WTC11 (cell line): ENCODE results near the gene SHKBP1. TPM values are rescaled to one million over a fixed set of nuclear protein-coding genes. Genes with fewer than 3 reads are reported as not detected.

Experiments used
- ATAC-seq: fragments of 200-7000 bp; cut with Tn5 transposase; 2 replicates; pipeline ENCODE4 v1.10.0; 2021; ENCODE audit warnings: mild to moderate bottlenecking, moderate library complexity
- CTCF ChIA-PET: fragments of 300-600 bp; sonication (Branson Sonifier 250); formaldehyde crosslinking; loops from one replicate; lab custom pipeline; 2021; ENCODE audit warnings: antibody characterized with exemption; lab: Charles Lee
- POLR2A ChIA-PET: fragments of 350-600 bp; sonication (Branson Sonifier 250); formaldehyde crosslinking; loops from one replicate; lab custom pipeline; 2021; ENCODE audit warnings: antibody characterized with exemption; lab: Charles Lee
- DNase-seq: peaks from one replicate; pipeline ENCODE4 v3.0.0; 2021; ENCODE audit warnings: low spot score
- H3K27ac Mint-ChIP-seq: 2 replicates; pipeline ENCODE4 v1.8.0; 2021; ENCODE audit warnings: mixed read lengths
- H3K27me3 Mint-ChIP-seq: 2 replicates; pipeline ENCODE4 v1.8.0; 2021; ENCODE audit warnings: low read depth, mild to moderate bottlenecking, moderate library complexity, mixed read lengths
- H3K36me3 Mint-ChIP-seq: 2 replicates; pipeline ENCODE4 v1.8.0; 2021; ENCODE audit warnings: mixed read lengths
- H3K4me1 Mint-ChIP-seq: 2 replicates; pipeline ENCODE4 v1.8.0; 2022; ENCODE audit warnings: mixed read lengths
- H3K4me3 Mint-ChIP-seq: 2 replicates; pipeline ENCODE4 v1.8.0; 2021; ENCODE audit warnings: mild to moderate bottlenecking, moderate library complexity, mixed read lengths
- H3K9me3 Mint-ChIP-seq: 2 replicates; pipeline ENCODE4 v1.8.0; 2021; ENCODE audit warnings: mixed read lengths
- ATF2 ChIP-seq: sonication (generic); formaldehyde crosslinking; IDR thresholded peaks from 2 replicates; pipeline ENCODE4 v1.8.1; 2022; ENCODE audit warnings: low read depth, missing genetic modification reagents, borderline replicate concordance
- EMX1 ChIP-seq: fragments of 250-450 bp; sonication (Bioruptor Pico); IDR thresholded peaks from 2 replicates; pipeline ENCODE4 v1.8.0; 2021; ENCODE audit warnings: mild to moderate bottlenecking
- FOXJ3 ChIP-seq: sonication (generic); formaldehyde crosslinking; IDR thresholded peaks from 2 replicates; pipeline ENCODE4 v1.9.0; 2021; ENCODE audit warnings: missing genetic modification reagents, mild to moderate bottlenecking, borderline replicate concordance
- GRHL2 ChIP-seq: fragments of 250-450 bp; sonication (Bioruptor Pico); IDR thresholded peaks from 2 replicates; pipeline ENCODE4 v1.8.0; 2022; ENCODE audit warnings: mild to moderate bottlenecking, moderate library complexity; ENCODE audit not compliant: insufficient replicate concordance, severe bottlenecking
- NFYB ChIP-seq: sonication (generic); formaldehyde crosslinking; conservative IDR thresholded peaks from 2 replicates; pipeline ENCODE4 v1.8.0; 2022; ENCODE audit warnings: low read depth, missing genetic modification reagents
- PREB ChIP-seq: sonication (generic); formaldehyde crosslinking; IDR thresholded peaks from 2 replicates; pipeline ENCODE4 v1.8.1; 2022; ENCODE audit warnings: mild to moderate bottlenecking, missing genetic modification reagents, moderate library complexity, borderline replicate concordance
- RELA ChIP-seq: sonication (generic); formaldehyde crosslinking; IDR thresholded peaks from 2 replicates; pipeline ENCODE4 v1.8.1; 2022; ENCODE audit warnings: missing genetic modification reagents, mild to moderate bottlenecking, borderline replicate concordance
- RORB ChIP-seq: fragments of 250-450 bp; sonication (Bioruptor Pico); IDR thresholded peaks from 2 replicates; pipeline ENCODE4 v1.9.0; 2021; ENCODE audit warnings: mild to moderate bottlenecking
- SOX15 ChIP-seq: fragments of 250-450 bp; sonication (Bioruptor Pico); IDR thresholded peaks from 2 replicates; pipeline ENCODE4 v1.9.0; 2021; ENCODE audit warnings: mild to moderate bottlenecking
- TEAD4 ChIP-seq: sonication (generic); formaldehyde crosslinking; IDR thresholded peaks from 2 replicates; pipeline ENCODE4 v1.8.0; 2022; ENCODE audit warnings: mild to moderate bottlenecking, missing genetic modification reagents
- ZNF219 ChIP-seq: sonication (generic); formaldehyde crosslinking; IDR thresholded peaks from 2 replicates; pipeline ENCODE4 v1.8.0; 2023; ENCODE audit warnings: missing genetic modification reagents, mild to moderate bottlenecking, borderline replicate concordance
- ZNF263 ChIP-seq: sonication (generic); formaldehyde crosslinking; IDR thresholded peaks from 2 replicates; pipeline ENCODE4 v1.8.1; 2022; ENCODE audit warnings: low read depth, mild to moderate bottlenecking, moderate library complexity, missing genetic modification reagents
- ZNF317 ChIP-seq: sonication (generic); formaldehyde crosslinking; IDR thresholded peaks from 2 replicates; pipeline ENCODE4 v1.8.1; 2023; ENCODE audit warnings: low read depth, mild to moderate bottlenecking, moderate library complexity, missing genetic modification reagents, borderline replicate concordance
- ZNF416 ChIP-seq: fragments of 250-450 bp; sonication (Bioruptor Pico); IDR thresholded peaks from 2 replicates; pipeline ENCODE4 v1.9.0; 2021; ENCODE audit warnings: mild to moderate bottlenecking, inconsistent platforms
- ZNF423 ChIP-seq: fragments of 250-450 bp; sonication (Bioruptor Pico); IDR thresholded peaks from 2 replicates; pipeline ENCODE4 v2.1.2; 2022; ENCODE audit warnings: mild to moderate bottlenecking, moderate library complexity
- total RNA-seq: library from RNA; stranded (reverse); gene quantifications from 3 replicates; pipeline ENCODE4 v1.2.3, GENCODE V29; 2021
- TF ChIP-seq, protein P1 (sequence below): fragments of 250-450 bp; sonication (Bioruptor Pico); IDR thresholded peaks from 2 replicates; pipeline ENCODE4 v1.9.0; 2021; ENCODE audit warnings: mild to moderate bottlenecking, borderline replicate concordance
- TF ChIP-seq, protein P2 (sequence below): sonication (generic); formaldehyde crosslinking; IDR thresholded peaks from 2 replicates; pipeline ENCODE4 v1.8.0; 2022; ENCODE audit warnings: mild to moderate bottlenecking, missing genetic modification reagents
- TF ChIP-seq, protein P3 (sequence below): fragments of 250-450 bp; sonication (Bioruptor Pico); IDR thresholded peaks from 2 replicates; pipeline ENCODE4 v1.9.0; 2021; ENCODE audit warnings: moderate library complexity, mild to moderate bottlenecking, inconsistent platforms, borderline replicate concordance

The SHKBP1 gene
- total RNA-seq, 1 experiment from 2014 or later, result 71.7 TPM

- no peak for TF ChIP-seq ZNF219 (CRISPR knock-in tag)
- no peak for TF ChIP-seq ZNF263
- TF ChIP-seq RELA (CRISPR knock-in tag), result no peak
These were observed 48.6 kb upstream of the SHKBP1 start (continued) for GRCh38 chr19:40528078-40528477.

- no peak for ATAC-seq
- H3K36me3 Mint-ChIP-seq, result no peaks in the 10 kb centered on the region
- TF ChIP-seq SOX15 (CRISPR knock-in tag) (no peak), PREB (CRISPR knock-in tag) (no peak), ZNF219 (CRISPR knock-in tag) (no peak), EMX1 (CRISPR knock-in tag) (no peak), TEAD4 (no peak), ZNF317 (CRISPR knock-in tag) (no peak), FOXJ3 (CRISPR knock-in tag) (no peak), NFYB (CRISPR knock-in tag) (no peak), ZNF423 (CRISPR knock-in tag) (no peak), GRHL2 (CRISPR knock-in tag) (no peak), ATF2 (no peak), RORB (CRISPR knock-in tag) (no peak), ZNF416 (CRISPR knock-in tag) (no peak)
- TF ChIP-seq, protein P1, sequence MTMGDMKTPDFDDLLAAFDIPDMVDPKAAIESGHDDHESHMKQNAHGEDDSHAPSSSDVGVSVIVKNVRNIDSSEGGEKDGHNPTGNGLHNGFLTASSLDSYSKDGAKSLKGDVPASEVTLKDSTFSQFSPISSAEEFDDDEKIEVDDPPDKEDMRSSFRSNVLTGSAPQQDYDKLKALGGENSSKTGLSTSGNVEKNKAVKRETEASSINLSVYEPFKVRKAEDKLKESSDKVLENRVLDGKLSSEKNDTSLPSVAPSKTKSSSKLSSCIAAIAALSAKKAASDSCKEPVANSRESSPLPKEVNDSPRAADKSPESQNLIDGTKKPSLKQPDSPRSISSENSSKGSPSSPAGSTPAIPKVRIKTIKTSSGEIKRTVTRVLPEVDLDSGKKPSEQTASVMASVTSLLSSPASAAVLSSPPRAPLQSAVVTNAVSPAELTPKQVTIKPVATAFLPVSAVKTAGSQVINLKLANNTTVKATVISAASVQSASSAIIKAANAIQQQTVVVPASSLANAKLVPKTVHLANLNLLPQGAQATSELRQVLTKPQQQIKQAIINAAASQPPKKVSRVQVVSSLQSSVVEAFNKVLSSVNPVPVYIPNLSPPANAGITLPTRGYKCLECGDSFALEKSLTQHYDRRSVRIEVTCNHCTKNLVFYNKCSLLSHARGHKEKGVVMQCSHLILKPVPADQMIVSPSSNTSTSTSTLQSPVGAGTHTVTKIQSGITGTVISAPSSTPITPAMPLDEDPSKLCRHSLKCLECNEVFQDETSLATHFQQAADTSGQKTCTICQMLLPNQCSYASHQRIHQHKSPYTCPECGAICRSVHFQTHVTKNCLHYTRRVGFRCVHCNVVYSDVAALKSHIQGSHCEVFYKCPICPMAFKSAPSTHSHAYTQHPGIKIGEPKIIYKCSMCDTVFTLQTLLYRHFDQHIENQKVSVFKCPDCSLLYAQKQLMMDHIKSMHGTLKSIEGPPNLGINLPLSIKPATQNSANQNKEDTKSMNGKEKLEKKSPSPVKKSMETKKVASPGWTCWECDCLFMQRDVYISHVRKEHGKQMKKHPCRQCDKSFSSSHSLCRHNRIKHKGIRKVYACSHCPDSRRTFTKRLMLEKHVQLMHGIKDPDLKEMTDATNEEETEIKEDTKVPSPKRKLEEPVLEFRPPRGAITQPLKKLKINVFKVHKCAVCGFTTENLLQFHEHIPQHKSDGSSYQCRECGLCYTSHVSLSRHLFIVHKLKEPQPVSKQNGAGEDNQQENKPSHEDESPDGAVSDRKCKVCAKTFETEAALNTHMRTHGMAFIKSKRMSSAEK (CRISPR knock-in tag), result no peak
- TF ChIP-seq, protein P2, sequence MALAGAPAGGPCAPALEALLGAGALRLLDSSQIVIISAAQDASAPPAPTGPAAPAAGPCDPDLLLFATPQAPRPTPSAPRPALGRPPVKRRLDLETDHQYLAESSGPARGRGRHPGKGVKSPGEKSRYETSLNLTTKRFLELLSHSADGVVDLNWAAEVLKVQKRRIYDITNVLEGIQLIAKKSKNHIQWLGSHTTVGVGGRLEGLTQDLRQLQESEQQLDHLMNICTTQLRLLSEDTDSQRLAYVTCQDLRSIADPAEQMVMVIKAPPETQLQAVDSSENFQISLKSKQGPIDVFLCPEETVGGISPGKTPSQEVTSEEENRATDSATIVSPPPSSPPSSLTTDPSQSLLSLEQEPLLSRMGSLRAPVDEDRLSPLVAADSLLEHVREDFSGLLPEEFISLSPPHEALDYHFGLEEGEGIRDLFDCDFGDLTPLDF (CRISPR knock-in tag), result no peak
- TF ChIP-seq, protein P3, sequence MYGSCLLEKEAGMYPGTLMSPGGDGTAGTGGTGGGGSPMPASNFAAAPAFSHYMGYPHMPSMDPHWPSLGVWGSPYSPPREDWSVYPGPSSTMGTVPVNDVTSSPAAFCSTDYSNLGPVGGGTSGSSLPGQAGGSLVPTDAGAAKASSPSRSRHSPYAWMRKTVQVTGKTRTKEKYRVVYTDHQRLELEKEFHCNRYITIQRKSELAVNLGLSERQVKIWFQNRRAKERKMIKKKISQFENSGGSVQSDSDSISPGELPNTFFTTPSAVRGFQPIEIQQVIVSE (CRISPR knock-in tag), result no peak
- H3K27me3 Mint-ChIP-seq, result peaks cover 37% of the 10 kb centered on the region
- H3K4me1 Mint-ChIP-seq, result peaks cover 16% of the 10 kb centered on the region
- H3K9me3 Mint-ChIP-seq, result no peaks in the 10 kb centered on the region
- ChIA-PET POLR2A (no interaction called here), CTCF (interaction anchor here (0.6 to 2.7 kb wide), 12 partner anchors 9 to 1336 kb away, joined by 3 to 25 read pairs (median 6); partner anchors contain the start of gene LTBP4)
- no peak overlapping the region for H3K27ac Mint-ChIP-seq
- DNase-seq, result no peak
- peak overlapping the region; percentile 46 for H3K4me3 Mint-ChIP-seq
These were observed 48.1 kb upstream of the SHKBP1 start for GRCh38 chr19:40528533-40529092.
